WTC11 (cell line): ENCODE data around the gene PSMD13.

ENCODE experiments used
- CREB1 ChIP-seq: sonication (generic); formaldehyde crosslinking; IDR thresholded peaks from 2 replicates; pipeline ENCODE4 v1.8.0; 2023; ENCODE audit warnings: mild to moderate bottlenecking, missing genetic modification reagents
- ELF4 ChIP-seq: sonication (generic); formaldehyde crosslinking; IDR thresholded peaks from 2 replicates; pipeline ENCODE4 v1.8.1; 2022; ENCODE audit warnings: low read depth, mild to moderate bottlenecking, moderate library complexity, missing genetic modification reagents
- ESRRA ChIP-seq: sonication (generic); formaldehyde crosslinking; IDR thresholded peaks from 2 replicates; pipeline ENCODE4 v1.8.1; 2022; ENCODE audit warnings: mild to moderate bottlenecking, missing genetic modification reagents, borderline replicate concordance
- NFATC4 ChIP-seq: fragments of 250-450 bp; sonication (Bioruptor Pico); IDR thresholded peaks from 2 replicates; pipeline ENCODE4 v1.9.0; 2021; ENCODE audit warnings: mild to moderate bottlenecking
- NFYB ChIP-seq: sonication (generic); formaldehyde crosslinking; conservative IDR thresholded peaks from 2 replicates; pipeline ENCODE4 v1.8.0; 2022; ENCODE audit warnings: low read depth, missing genetic modification reagents
- RELA ChIP-seq: sonication (generic); formaldehyde crosslinking; IDR thresholded peaks from 2 replicates; pipeline ENCODE4 v1.8.1; 2022; ENCODE audit warnings: missing genetic modification reagents, mild to moderate bottlenecking, borderline replicate concordance
- TEAD1 ChIP-seq: sonication (generic); formaldehyde crosslinking; IDR thresholded peaks from 2 replicates; pipeline ENCODE4 v1.8.0; 2022; ENCODE audit warnings: mild to moderate bottlenecking, missing genetic modification reagents
- TEAD4 ChIP-seq: sonication (generic); formaldehyde crosslinking; IDR thresholded peaks from 2 replicates; pipeline ENCODE4 v1.8.0; 2022; ENCODE audit warnings: mild to moderate bottlenecking, missing genetic modification reagents
- TF ChIP-seq, protein P1 (sequence below): sonication (generic); formaldehyde crosslinking; conservative IDR thresholded peaks from 2 replicates; pipeline ENCODE4 v1.8.1; 2022; ENCODE audit warnings: mild to moderate bottlenecking, missing genetic modification reagents
- TF ChIP-seq, protein P2 (sequence below): fragments of 200-600 bp; IDR thresholded peaks from 2 replicates; pipeline ENCODE4 v1.8.0; 2022; ENCODE audit warnings: antibody characterized with exemption
- TF ChIP-seq, protein P3 (sequence below): sonication (generic); formaldehyde crosslinking; IDR thresholded peaks from 2 replicates; pipeline ENCODE4 v1.8.1; 2023; ENCODE audit warnings: mild to moderate bottlenecking, missing genetic modification reagents, moderate library complexity
- TF ChIP-seq, protein P4 (sequence below): sonication (generic); formaldehyde crosslinking; IDR thresholded peaks from 2 replicates; pipeline ENCODE4 v1.8.1; 2022; ENCODE audit warnings: low read depth, missing genetic modification reagents, borderline replicate concordance

DNA sequence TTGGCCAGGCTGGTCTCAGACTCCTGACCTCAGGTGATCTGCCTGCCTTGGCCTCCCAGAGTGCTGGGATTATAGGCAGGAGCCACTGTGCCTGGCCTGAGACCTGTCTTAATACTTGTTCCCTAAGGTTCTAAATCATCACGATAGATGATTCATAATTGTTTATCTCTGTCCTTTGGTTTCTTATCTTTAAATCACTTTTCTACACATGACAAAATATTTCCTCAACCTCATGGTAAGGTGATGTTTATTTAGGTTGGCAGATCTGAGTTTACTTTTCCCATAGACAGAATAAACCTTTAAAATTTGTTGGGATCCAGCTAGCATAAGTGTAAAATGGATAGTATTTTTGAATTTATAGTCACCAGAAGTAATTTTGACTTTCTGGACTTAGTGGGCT lies 3.5 kb downstream of the PSMD13 start:
- no peak for TF ChIP-seq RELA (CRISPR knock-in tag)
- no peak for TF ChIP-seq NFATC4
- TF ChIP-seq CREB1 (CRISPR knock-in tag), result no peak
- TF ChIP-seq, protein P1, sequence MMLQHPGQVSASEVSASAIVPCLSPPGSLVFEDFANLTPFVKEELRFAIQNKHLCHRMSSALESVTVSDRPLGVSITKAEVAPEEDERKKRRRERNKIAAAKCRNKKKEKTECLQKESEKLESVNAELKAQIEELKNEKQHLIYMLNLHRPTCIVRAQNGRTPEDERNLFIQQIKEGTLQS (CRISPR knock-in tag), result no peak
- TF ChIP-seq, protein P2, sequence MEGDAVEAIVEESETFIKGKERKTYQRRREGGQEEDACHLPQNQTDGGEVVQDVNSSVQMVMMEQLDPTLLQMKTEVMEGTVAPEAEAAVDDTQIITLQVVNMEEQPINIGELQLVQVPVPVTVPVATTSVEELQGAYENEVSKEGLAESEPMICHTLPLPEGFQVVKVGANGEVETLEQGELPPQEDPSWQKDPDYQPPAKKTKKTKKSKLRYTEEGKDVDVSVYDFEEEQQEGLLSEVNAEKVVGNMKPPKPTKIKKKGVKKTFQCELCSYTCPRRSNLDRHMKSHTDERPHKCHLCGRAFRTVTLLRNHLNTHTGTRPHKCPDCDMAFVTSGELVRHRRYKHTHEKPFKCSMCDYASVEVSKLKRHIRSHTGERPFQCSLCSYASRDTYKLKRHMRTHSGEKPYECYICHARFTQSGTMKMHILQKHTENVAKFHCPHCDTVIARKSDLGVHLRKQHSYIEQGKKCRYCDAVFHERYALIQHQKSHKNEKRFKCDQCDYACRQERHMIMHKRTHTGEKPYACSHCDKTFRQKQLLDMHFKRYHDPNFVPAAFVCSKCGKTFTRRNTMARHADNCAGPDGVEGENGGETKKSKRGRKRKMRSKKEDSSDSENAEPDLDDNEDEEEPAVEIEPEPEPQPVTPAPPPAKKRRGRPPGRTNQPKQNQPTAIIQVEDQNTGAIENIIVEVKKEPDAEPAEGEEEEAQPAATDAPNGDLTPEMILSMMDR, result no peak
- TF ChIP-seq, protein P3, sequence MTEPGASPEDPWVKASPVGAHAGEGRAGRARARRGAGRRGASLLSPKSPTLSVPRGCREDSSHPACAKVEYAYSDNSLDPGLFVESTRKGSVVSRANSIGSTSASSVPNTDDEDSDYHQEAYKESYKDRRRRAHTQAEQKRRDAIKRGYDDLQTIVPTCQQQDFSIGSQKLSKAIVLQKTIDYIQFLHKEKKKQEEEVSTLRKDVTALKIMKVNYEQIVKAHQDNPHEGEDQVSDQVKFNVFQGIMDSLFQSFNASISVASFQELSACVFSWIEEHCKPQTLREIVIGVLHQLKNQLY (CRISPR knock-in tag), result no peak
- no peak for TF ChIP-seq ESRRA
- TF ChIP-seq TEAD1, result no peak
- TF ChIP-seq ELF4 (CRISPR knock-in tag), result no peak
- TF ChIP-seq TEAD4 (CRISPR knock-in tag), result no peak
- TF ChIP-seq, protein P4, sequence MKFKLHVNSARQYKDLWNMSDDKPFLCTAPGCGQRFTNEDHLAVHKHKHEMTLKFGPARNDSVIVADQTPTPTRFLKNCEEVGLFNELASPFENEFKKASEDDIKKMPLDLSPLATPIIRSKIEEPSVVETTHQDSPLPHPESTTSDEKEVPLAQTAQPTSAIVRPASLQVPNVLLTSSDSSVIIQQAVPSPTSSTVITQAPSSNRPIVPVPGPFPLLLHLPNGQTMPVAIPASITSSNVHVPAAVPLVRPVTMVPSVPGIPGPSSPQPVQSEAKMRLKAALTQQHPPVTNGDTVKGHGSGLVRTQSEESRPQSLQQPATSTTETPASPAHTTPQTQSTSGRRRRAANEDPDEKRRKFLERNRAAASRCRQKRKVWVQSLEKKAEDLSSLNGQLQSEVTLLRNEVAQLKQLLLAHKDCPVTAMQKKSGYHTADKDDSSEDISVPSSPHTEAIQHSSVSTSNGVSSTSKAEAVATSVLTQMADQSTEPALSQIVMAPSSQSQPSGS (CRISPR knock-in tag), result no peak
- no peak for TF ChIP-seq NFYB
